HEK293 (cell line): ENCODE data around the gene TRIM7.

ENCODE experiments used
- CTCF ChIA-PET: fragments of 350-600 bp; formaldehyde crosslinking; extraction: SDS; loops from one replicate; lab custom pipeline; 2021; ENCODE audit warnings: antibody characterized with exemption; lab: Yijun Ruan, JAX
- POLR2A ChIA-PET: fragments of 300-600 bp; formaldehyde crosslinking; extraction: SDS; loops from one replicate; lab custom pipeline; 2020; ENCODE audit warnings: antibody characterized with exemption, inconsistent platforms; lab: Yijun Ruan, JAX
- H3K27ac ChIP-seq: fragments of 200-500 bp; sonication (Bioruptor generic); 2 replicates; pipeline ENCODE4 v1.5.1; 2014; ENCODE audit warnings: low read depth, low read length, control low read depth, inconsistent platforms; ENCODE audit errors: extremely low read depth
- H3K36me3 ChIP-seq, 2 experiments: fragments of 200-500 bp in 1 of 2; sonication (Bioruptor generic) in 1 of 2; 1 replicate in 1 of 2; 2 replicates in 1 of 2; pipeline ENCODE4 v1.5.1; 2014 to 2017; ENCODE audit warnings: inconsistent platforms in 2 of 2, low read length in 2 of 2; ENCODE audit not compliant: control insufficient read depth in 2 of 2, insufficient read depth in 1 of 2
- H3K4me1 ChIP-seq: fragments of 200-500 bp; sonication (Bioruptor generic); 2 replicates; pipeline ENCODE4 v1.5.1; 2014; ENCODE audit warnings: mild to moderate bottlenecking, low read length, inconsistent platforms; ENCODE audit not compliant: control insufficient read depth, insufficient read depth
- H3K4me3 ChIP-seq: 2 replicates; pipeline ENCODE4 v1.5.1; 2011; ENCODE audit warnings: low read depth, mild to moderate bottlenecking, control low read depth, low read length, moderate library complexity
- H3K9me3 ChIP-seq: fragments of 200-500 bp; sonication (Bioruptor generic); 2 replicates; pipeline ENCODE4 v1.5.1; 2014; ENCODE audit warnings: low read depth, low read length, inconsistent platforms; ENCODE audit not compliant: control insufficient read depth, insufficient read depth
- BCL11B ChIP-seq: fragments of 450-650 bp; formaldehyde crosslinking; IDR thresholded peaks from 2 replicates; pipeline ENCODE4 v1.5.1; 2016; ENCODE audit warnings: low read depth, missing biosample characterization, missing genetic modification characterization
- EGR2 ChIP-seq: fragments of 450-650 bp; formaldehyde crosslinking; IDR thresholded peaks from 2 replicates; pipeline ENCODE4 v1.5.1; 2016; ENCODE audit warnings: low read depth, missing biosample characterization, missing genetic modification characterization
- FEZF1 ChIP-seq: fragments of 450-650 bp; formaldehyde crosslinking; IDR thresholded peaks from 2 replicates; pipeline ENCODE4 v1.5.1; 2016; ENCODE audit warnings: missing biosample characterization, missing genetic modification characterization
- GFI1B ChIP-seq: fragments of 450-650 bp; formaldehyde crosslinking; IDR thresholded peaks from 2 replicates; pipeline ENCODE4 v1.5.1; 2016; ENCODE audit warnings: missing biosample characterization, missing genetic modification characterization
- KLF10 ChIP-seq: fragments of 450-650 bp; IDR thresholded peaks from 2 replicates; pipeline ENCODE4 v1.5.1; 2018; ENCODE audit warnings: missing biosample characterization, mild to moderate bottlenecking, missing genetic modification characterization
- KLF16 ChIP-seq: fragments of 450-650 bp; formaldehyde crosslinking; IDR thresholded peaks from 2 replicates; pipeline ENCODE4 v1.5.1; 2017; ENCODE audit warnings: missing biosample characterization, missing genetic modification characterization
- OSR2 ChIP-seq: fragments of 450-650 bp; formaldehyde crosslinking; IDR thresholded peaks from 2 replicates; pipeline ENCODE4 v1.5.1; 2016; ENCODE audit warnings: missing biosample characterization, missing genetic modification characterization
- SCRT1 ChIP-seq: fragments of 450-650 bp; formaldehyde crosslinking; IDR thresholded peaks from 2 replicates; pipeline ENCODE4 v1.5.1; 2016; ENCODE audit warnings: missing biosample characterization, missing genetic modification characterization, borderline replicate concordance
- TCF7L2 ChIP-seq: IDR thresholded peaks from 2 replicates; pipeline ENCODE4 v1.6.1; 2011; ENCODE audit warnings: low read depth, mild to moderate bottlenecking, inconsistent platforms, low read length, moderate library complexity, borderline replicate concordance
- YY1 ChIP-seq: fragments of 450-650 bp; formaldehyde crosslinking; IDR thresholded peaks from 2 replicates; pipeline ENCODE4 v1.5.1; 2018; ENCODE audit warnings: missing biosample characterization, missing genetic modification characterization
- YY2 ChIP-seq: fragments of 450-650 bp; formaldehyde crosslinking; IDR thresholded peaks from 2 replicates; pipeline ENCODE4 v1.5.1; 2016; ENCODE audit warnings: missing biosample characterization, missing genetic modification characterization
- ZBTB1 ChIP-seq: fragments of 450-650 bp; formaldehyde crosslinking; IDR thresholded peaks from 2 replicates; pipeline ENCODE4 v1.5.1; 2016; ENCODE audit warnings: missing biosample characterization, missing genetic modification characterization
- ZBTB44 ChIP-seq: fragments of 450-650 bp; IDR thresholded peaks from 2 replicates; pipeline ENCODE4 v1.5.1; 2018; ENCODE audit warnings: missing biosample characterization, mild to moderate bottlenecking, missing genetic modification characterization
- ZFP3 ChIP-seq: fragments of 450-650 bp; formaldehyde crosslinking; IDR thresholded peaks from 2 replicates; pipeline ENCODE4 v1.5.1; 2016; ENCODE audit warnings: low read depth, missing biosample characterization, missing genetic modification characterization
- ZFP69B ChIP-seq: fragments of 450-650 bp; formaldehyde crosslinking; IDR thresholded peaks from 2 replicates; pipeline ENCODE4 v1.5.1; 2016; ENCODE audit warnings: missing biosample characterization, missing genetic modification characterization
- ZNF10 ChIP-seq: fragments of 450-650 bp; formaldehyde crosslinking; IDR thresholded peaks from 2 replicates; pipeline ENCODE4 v1.5.1; 2017; ENCODE audit warnings: missing biosample characterization, missing genetic modification characterization
- ZNF114 ChIP-seq: fragments of 450-650 bp; formaldehyde crosslinking; IDR thresholded peaks from 2 replicates; pipeline ENCODE4 v1.5.0; 2017; ENCODE audit warnings: missing biosample characterization, missing genetic modification characterization
- ZNF133 ChIP-seq: fragments of 450-650 bp; formaldehyde crosslinking; IDR thresholded peaks from 2 replicates; pipeline ENCODE4 v1.5.1; 2016; ENCODE audit warnings: missing biosample characterization, missing genetic modification characterization
- ZNF140 ChIP-seq: fragments of 450-650 bp; formaldehyde crosslinking; IDR thresholded peaks from 2 replicates; pipeline ENCODE4 v1.5.1; 2016; ENCODE audit warnings: missing biosample characterization, missing genetic modification characterization
- ZNF18 ChIP-seq: fragments of 450-650 bp; formaldehyde crosslinking; IDR thresholded peaks from 2 replicates; pipeline ENCODE4 v1.5.1; 2016; ENCODE audit warnings: missing biosample characterization, missing genetic modification characterization
- ZNF223 ChIP-seq: fragments of 450-650 bp; formaldehyde crosslinking; IDR thresholded peaks from 2 replicates; pipeline ENCODE4 v1.5.1; 2016; ENCODE audit warnings: missing biosample characterization, missing genetic modification characterization
- ZNF248 ChIP-seq: fragments of 450-650 bp; formaldehyde crosslinking; IDR thresholded peaks from 2 replicates; pipeline ENCODE4 v1.5.1; 2017; ENCODE audit warnings: missing biosample characterization, missing genetic modification characterization
- ZNF341 ChIP-seq: fragments of 450-650 bp; formaldehyde crosslinking; IDR thresholded peaks from 2 replicates; pipeline ENCODE4; 2016; ENCODE audit warnings: low read depth, missing biosample characterization, missing genetic modification characterization
- ZNF394 ChIP-seq: fragments of 450-650 bp; formaldehyde crosslinking; IDR thresholded peaks from 2 replicates; pipeline ENCODE4 v1.5.1; 2016; ENCODE audit warnings: missing biosample characterization, missing genetic modification characterization, mild to moderate bottlenecking, moderate library complexity, borderline replicate concordance
- ZNF449 ChIP-seq: fragments of 450-650 bp; formaldehyde crosslinking; IDR thresholded peaks from 2 replicates; pipeline ENCODE4 v1.5.1; 2017; ENCODE audit warnings: missing biosample characterization, mild to moderate bottlenecking, missing genetic modification characterization, moderate library complexity
- ZNF488 ChIP-seq: fragments of 450-650 bp; formaldehyde crosslinking; IDR thresholded peaks from 2 replicates; pipeline ENCODE4 v1.5.1; 2016; ENCODE audit warnings: missing biosample characterization, missing genetic modification characterization
- ZNF521 ChIP-seq: fragments of 450-650 bp; formaldehyde crosslinking; IDR thresholded peaks from 2 replicates; pipeline ENCODE4 v1.5.1; 2017; ENCODE audit warnings: missing biosample characterization, mild to moderate bottlenecking, missing genetic modification characterization
- ZNF549 ChIP-seq: fragments of 450-650 bp; IDR thresholded peaks from 2 replicates; pipeline ENCODE4 v1.5.1; 2018; ENCODE audit warnings: missing biosample characterization, missing genetic modification characterization, mild to moderate bottlenecking, inconsistent platforms, moderate library complexity
- ZNF571 ChIP-seq: fragments of 450-650 bp; formaldehyde crosslinking; IDR thresholded peaks from 2 replicates; pipeline ENCODE4 v1.5.0; 2017; ENCODE audit warnings: missing biosample characterization, missing genetic modification characterization
- ZSCAN18 ChIP-seq: fragments of 450-650 bp; formaldehyde crosslinking; IDR thresholded peaks from 2 replicates; pipeline ENCODE4 v1.5.1; 2016; ENCODE audit warnings: missing biosample characterization, missing genetic modification characterization

TRIM7 gene

GRCh38 chr5:181221105-181221791 is 16.3 kb upstream of the TRIM7 start:
- Histone ChIP-seq H3K4me1 (no peaks in the 10 kb centered on the region), H3K4me3 (peak overlapping the region; percentile 15), H3K27ac (peak overlapping the region; percentile 85), H3K36me3 (peaks cover 0 to 12% of the 10 kb centered on the region in 2 experiments; a peak in 1 of 3 replicates), H3K9me3 (no peaks in the 10 kb centered on the region)
- POLR2A ChIA-PET = interaction anchor here (1.1 to 2.6 kb wide), 3 partner anchors 14 to 32 kb away, joined by 7 to 29 read pairs (median 25); no protein-coding TSS in a partner anchor
- CTCF ChIA-PET = interaction anchor here (1.0 kb wide), 1 partner anchor 48 kb away, joined by 3 read pairs; no protein-coding TSS in a partner anchor
- TF ChIP-seq ZNF114 (tag by site-specific recombination) (no peak), OSR2 (tag by site-specific recombination) (no peak), TCF7L2 (no peak), ZNF341 (tag by site-specific recombination) (no peak), ZFP69B (no peak), ZNF18 (tag by site-specific recombination) (no peak), ZBTB44 (no peak), ZFP3 (tag by site-specific recombination) (peak; percentile 7; the same call in 1 of the 2 replicates), SCRT1 (tag by site-specific recombination) (no peak; the same call in 1 of the 2 replicates), ZNF571 (tag by site-specific recombination) (no peak), KLF16 (no peak), BCL11B (tag by site-specific recombination) (no peak), ZBTB1 (tag by site-specific recombination) (no peak), ZNF449 (no peak), ZNF394 (tag by site-specific recombination) (0 out of 2 replicates have a peak, but pooled peaks have one; percentile 3), EGR2 (tag by site-specific recombination) (peak; percentile 72; the same call in 1 of the 2 replicates), FEZF1 (tag by site-specific recombination) (no peak), YY2 (tag by site-specific recombination) (no peak), ZNF521 (no peak), ZNF140 (tag by site-specific recombination) (no peak), ZNF488 (tag by site-specific recombination) (no peak), ZNF223 (tag by site-specific recombination) (peak; percentile 34; the same call in 1 of the 2 replicates), KLF10 (tag by site-specific recombination) (no peak), ZNF10 (no peak), ZNF248 (no peak), ZNF133 (tag by site-specific recombination) (no peak), YY1 (tag by site-specific recombination) (no peak), ZSCAN18 (no peak), GFI1B (no peak), ZNF549 (tag by site-specific recombination) (no peak)
